Measurements from ENCODE around the gene KRTAP10-4. TPM values are rescaled to one million over a fixed set of nuclear protein-coding genes. Genes with fewer than 3 reads are reported as not detected.

Gene KRTAP10-4
- polyA plus RNA-seq, 1 of the 3 experiments (the other 2 are of a cell fraction): not detected

GRCh38 chr21:44564099-44564498 lies 9.4 kb upstream of the KRTAP10-4 start (continued):
- TF ChIP-seq IRF3 (IDR thresholded peaks at IDR 0.05; ENCODE audit: low read depth, low read length) (no peak), ELF1 (IDR thresholded peaks at IDR 0.05) (no peak), NFIC (IDR thresholded peaks at IDR 0.05; ENCODE audit: borderline replicate concordance) (no peak), FOSL2 (IDR thresholded peaks at IDR 0.05; ENCODE audit: borderline replicate concordance, low read depth) (no peak), CTCF (IDR thresholded peaks at IDR 0.05) (no peak), GABPA (IDR thresholded peaks at IDR 0.05; ENCODE audit: low read depth) (no peak), EZH2phosphoT487 (IDR thresholded peaks at IDR 0.05; ENCODE audit: borderline replicate concordance, low read depth) (no peak), FOXJ3 (CRISPR knock-in tag; IDR thresholded peaks at IDR 0.05) (no peak), RFX5 (IDR thresholded peaks at IDR 0.05; ENCODE audit: low read length) (no peak), YY1 (IDR thresholded peaks at IDR 0.05; ENCODE audit: low read depth) (no peak), RXRA (IDR thresholded peaks at IDR 0.05; ENCODE audit: borderline replicate concordance, low read depth) (no peak), CHD2 (IDR thresholded peaks at IDR 0.05; ENCODE audit: low read length, partially characterized antibody) (no peak)

- Histone ChIP-seq H3F3A (replicated peaks; ENCODE audit: insufficient read depth) (no peaks in the 10 kb centered on the region), H4K20me1 (ENCODE audit: insufficient read depth) (no peaks in the 10 kb centered on the region), H3K27ac (ENCODE audit: low read depth in 2 of 2, low read length in 1 of 2) (no peak overlapping the region), H2AFZ (ENCODE audit: low read depth) (no peak overlapping the region), H3K9ac (no peak overlapping the region), H3K4me1 (ENCODE audit: control insufficient read depth in 1 of 2, insufficient read depth in 2 of 2, low read depth in 1 of 2, low read length in 1 of 2) (no peaks in the 10 kb centered on the region), H3K79me2 (ENCODE audit: insufficient read depth) (no peaks in the 10 kb centered on the region), H3K9me3 (no peaks in the 10 kb centered on the region), H3K9me2 (no peaks in the 10 kb centered on the region), H3K27me3 (ENCODE audit: insufficient read depth) (peaks cover 6% of the 10 kb centered on the region; the same call in 1 of the 2 replicates), H3K4me3 (ENCODE audit: low read depth in 2 of 2, low read length in 1 of 2) (no peak overlapping the region), H3K4me2 (no peak overlapping the region), H3K36me3 (replicated peaks in 1 of 2; ENCODE audit: control insufficient read depth in 1 of 2, insufficient read depth in 2 of 2, low read length in 1 of 2) (no peaks in the 10 kb centered on the region)
- ChIA-PET POLR2A (no interaction called here), CTCF (no interaction called here)
- WGBS (ENCODE audit: low lambda C conversion rate): 0% methylated on average over 1 of the region's 1 CpG
- TF ChIP-seq GATA2 (CRISPR knock-in tag; IDR thresholded peaks at IDR 0.05) (no peak), JUND (IDR thresholded peaks at IDR 0.05) (no peak), EZH2phosphoT487 (IDR thresholded peaks at IDR 0.05; ENCODE audit: borderline replicate concordance, low read depth) (no peak), ELF1 (IDR thresholded peaks at IDR 0.05) (no peak), IRF3 (IDR thresholded peaks at IDR 0.05; ENCODE audit: low read depth, low read length) (no peak), TEAD4 (IDR thresholded peaks at IDR 0.05; ENCODE audit: borderline replicate concordance, insufficient read depth) (no peak), FOXJ3 (CRISPR knock-in tag; IDR thresholded peaks at IDR 0.05) (no peak), YY1 (IDR thresholded peaks at IDR 0.05; ENCODE audit: low read depth) (no peak), GABPA (IDR thresholded peaks at IDR 0.05; ENCODE audit: low read depth) (no peak), RFX5 (IDR thresholded peaks at IDR 0.05; ENCODE audit: low read length) (no peak), FOSL2 (IDR thresholded peaks at IDR 0.05; ENCODE audit: borderline replicate concordance, low read depth) (no peak), RAD21 (IDR thresholded peaks at IDR 0.05; ENCODE audit: low read length) (no peak), NFIC (IDR thresholded peaks at IDR 0.05; ENCODE audit: borderline replicate concordance) (no peak)
- TF ChIP-seq, protein P1, sequence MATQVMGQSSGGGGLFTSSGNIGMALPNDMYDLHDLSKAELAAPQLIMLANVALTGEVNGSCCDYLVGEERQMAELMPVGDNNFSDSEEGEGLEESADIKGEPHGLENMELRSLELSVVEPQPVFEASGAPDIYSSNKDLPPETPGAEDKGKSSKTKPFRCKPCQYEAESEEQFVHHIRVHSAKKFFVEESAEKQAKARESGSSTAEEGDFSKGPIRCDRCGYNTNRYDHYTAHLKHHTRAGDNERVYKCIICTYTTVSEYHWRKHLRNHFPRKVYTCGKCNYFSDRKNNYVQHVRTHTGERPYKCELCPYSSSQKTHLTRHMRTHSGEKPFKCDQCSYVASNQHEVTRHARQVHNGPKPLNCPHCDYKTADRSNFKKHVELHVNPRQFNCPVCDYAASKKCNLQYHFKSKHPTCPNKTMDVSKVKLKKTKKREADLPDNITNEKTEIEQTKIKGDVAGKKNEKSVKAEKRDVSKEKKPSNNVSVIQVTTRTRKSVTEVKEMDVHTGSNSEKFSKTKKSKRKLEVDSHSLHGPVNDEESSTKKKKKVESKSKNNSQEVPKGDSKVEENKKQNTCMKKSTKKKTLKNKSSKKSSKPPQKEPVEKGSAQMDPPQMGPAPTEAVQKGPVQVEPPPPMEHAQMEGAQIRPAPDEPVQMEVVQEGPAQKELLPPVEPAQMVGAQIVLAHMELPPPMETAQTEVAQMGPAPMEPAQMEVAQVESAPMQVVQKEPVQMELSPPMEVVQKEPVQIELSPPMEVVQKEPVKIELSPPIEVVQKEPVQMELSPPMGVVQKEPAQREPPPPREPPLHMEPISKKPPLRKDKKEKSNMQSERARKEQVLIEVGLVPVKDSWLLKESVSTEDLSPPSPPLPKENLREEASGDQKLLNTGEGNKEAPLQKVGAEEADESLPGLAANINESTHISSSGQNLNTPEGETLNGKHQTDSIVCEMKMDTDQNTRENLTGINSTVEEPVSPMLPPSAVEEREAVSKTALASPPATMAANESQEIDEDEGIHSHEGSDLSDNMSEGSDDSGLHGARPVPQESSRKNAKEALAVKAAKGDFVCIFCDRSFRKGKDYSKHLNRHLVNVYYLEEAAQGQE (IDR thresholded peaks at IDR 0.05; ENCODE audit: low read depth, low read length): no peak
- TF ChIP-seq, protein P2, sequence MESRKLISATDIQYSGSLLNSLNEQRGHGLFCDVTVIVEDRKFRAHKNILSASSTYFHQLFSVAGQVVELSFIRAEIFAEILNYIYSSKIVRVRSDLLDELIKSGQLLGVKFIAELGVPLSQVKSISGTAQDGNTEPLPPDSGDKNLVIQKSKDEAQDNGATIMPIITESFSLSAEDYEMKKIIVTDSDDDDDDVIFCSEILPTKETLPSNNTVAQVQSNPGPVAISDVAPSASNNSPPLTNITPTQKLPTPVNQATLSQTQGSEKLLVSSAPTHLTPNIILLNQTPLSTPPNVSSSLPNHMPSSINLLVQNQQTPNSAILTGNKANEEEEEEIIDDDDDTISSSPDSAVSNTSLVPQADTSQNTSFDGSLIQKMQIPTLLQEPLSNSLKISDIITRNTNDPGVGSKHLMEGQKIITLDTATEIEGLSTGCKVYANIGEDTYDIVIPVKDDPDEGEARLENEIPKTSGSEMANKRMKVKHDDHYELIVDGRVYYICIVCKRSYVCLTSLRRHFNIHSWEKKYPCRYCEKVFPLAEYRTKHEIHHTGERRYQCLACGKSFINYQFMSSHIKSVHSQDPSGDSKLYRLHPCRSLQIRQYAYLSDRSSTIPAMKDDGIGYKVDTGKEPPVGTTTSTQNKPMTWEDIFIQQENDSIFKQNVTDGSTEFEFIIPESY (IDR thresholded peaks at IDR 0.05; ENCODE audit: borderline replicate concordance, low read depth): no peak
- DNase-seq: no peak
Measured at GRCh38 chr21:44564886-44565598, 8.5 kb upstream of the KRTAP10-4 start.
